IPS DF 4.7 (cell line): ENCODE measurements around the gene SAMD10.
"Not testable (repeated sequence)": the region's sequence is repeated elsewhere in the genome, so short reads cannot be mapped to it uniquely, and the experiment has no call there.

Experiments
- DNase-seq: peaks from one replicate; pipeline ENCODE4 v3.0.0-alpha.2; 2013; ENCODE audit warnings: low spot score; ENCODE audit errors: extremely low read depth

The SAMD10 gene

GRCh38 chr20:63979557-63980316 is at the start of gene SAMD10:
TSS of gene SAMD10 (minus strand) at chr20:63979642. CDS start at chr20:63979467, 175 bp downstream.
- DNase-seq = no peak

- no peak for DNase-seq
Measured at GRCh38 chr20:64027981-64028685, 48.7 kb upstream of the SAMD10 start.

GRCh38 chr20:64025826-64026412 is 46.5 kb upstream of the SAMD10 start:
- no peak for DNase-seq

- no peak for DNase-seq
Measured at GRCh38 chr20:64025101-64025825, 45.8 kb upstream of the SAMD10 start.

- DNase-seq = no peak
Measured at GRCh38 chr20:64024141-64024990, 44.9 kb upstream of the SAMD10 start.

GRCh38 chr20:64023361-64024140 is 44.1 kb upstream of the SAMD10 start:
- DNase-seq = no peak

GRCh38 chr20:64022671-64023360 is 43.4 kb upstream of the SAMD10 start:
- no peak for DNase-seq

GRCh38 chr20:64021124-64021975 is 41.9 kb upstream of the SAMD10 start:
- no peak for DNase-seq

GRCh38 chr20:64015635-64016034 is 36.2 kb upstream of the SAMD10 start:
- DNase-seq = no peak

- not testable (repeated sequence) for DNase-seq
Measured at GRCh38 chr20:64012385-64013154, 33.1 kb upstream of the SAMD10 start.

GRCh38 chr20:64011366-64011779 is 31.9 kb upstream of the SAMD10 start:
- no peak for DNase-seq

- no peak for DNase-seq
Measured at GRCh38 chr20:64010711-64011237, 31.3 kb upstream of the SAMD10 start.

GRCh38 chr20:64009811-64010387 is 30.5 kb upstream of the SAMD10 start:
- no peak for DNase-seq

GRCh38 chr20:64006902-64007301 is 27.5 kb upstream of the SAMD10 start:
- no peak for DNase-seq

- DNase-seq = no peak
Measured at GRCh38 chr20:64006490-64006889, 27.0 kb upstream of the SAMD10 start.

GRCh38 chr20:64005394-64005793 is 26.0 kb upstream of the SAMD10 start:
- DNase-seq = no peak
